Jurkat, Clone E6-1 (cell line): Measurements from ENCODE around the gene PSD4.

ENCODE experiments used
- DNase-seq: peaks from one replicate; pipeline ENCODE4 v3.0.0-alpha.2; 2011; ENCODE audit warnings: low read depth, low spot score
- H3K4me3 ChIP-seq: 2 replicates; pipeline ENCODE4 v1.5.1; 2011; ENCODE audit warnings: mild to moderate bottlenecking, low read length, control low read depth, moderate library complexity

PSD4 gene

DNA sequence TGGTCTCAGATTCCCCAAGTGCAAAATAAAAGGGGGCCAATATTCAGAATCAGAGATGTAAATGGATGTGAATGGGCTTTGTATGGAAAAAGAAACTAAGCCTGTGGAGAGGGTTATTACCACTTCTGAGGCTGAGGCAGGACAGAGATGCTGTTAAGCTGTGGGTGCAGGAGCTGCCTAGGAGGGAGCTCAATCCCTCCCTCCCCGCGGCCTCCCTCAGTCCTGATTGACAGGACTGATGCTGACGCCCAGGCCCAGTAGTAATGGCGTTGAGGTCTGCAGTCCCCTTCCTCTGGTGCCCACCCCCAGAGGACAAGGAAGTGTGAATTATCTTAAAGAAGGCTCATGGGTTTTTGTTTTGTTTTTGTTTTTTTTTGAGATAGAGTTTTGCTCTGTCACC lies 40.4 kb downstream of the PSD4 start:
- H3K4me3 ChIP-seq, result no peak overlapping the region
- peak; percentile 18 for DNase-seq

DNA sequence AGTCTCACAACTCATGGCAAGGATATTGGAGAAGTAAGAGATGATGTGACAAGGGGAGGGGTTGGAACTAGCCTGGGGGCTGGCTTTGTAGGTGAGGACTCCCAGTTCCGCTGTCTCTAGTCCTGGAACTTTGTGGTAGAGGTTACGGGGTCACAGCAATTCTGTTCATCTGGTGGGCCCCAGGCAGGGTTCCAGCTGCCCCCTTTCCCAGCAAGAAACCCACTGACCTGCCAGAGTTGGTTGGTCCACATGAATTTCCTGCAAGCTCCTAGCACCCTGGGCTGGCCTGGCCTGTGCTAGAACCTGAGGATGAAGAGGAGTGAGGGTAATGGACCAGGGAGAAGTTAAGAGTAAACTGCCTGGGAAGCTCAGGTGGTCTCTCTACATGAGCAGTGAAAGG lies 41.3 kb downstream of the PSD4 start:
- no peak overlapping the region for H3K4me3 ChIP-seq
- DNase-seq, result no peak

DNA sequence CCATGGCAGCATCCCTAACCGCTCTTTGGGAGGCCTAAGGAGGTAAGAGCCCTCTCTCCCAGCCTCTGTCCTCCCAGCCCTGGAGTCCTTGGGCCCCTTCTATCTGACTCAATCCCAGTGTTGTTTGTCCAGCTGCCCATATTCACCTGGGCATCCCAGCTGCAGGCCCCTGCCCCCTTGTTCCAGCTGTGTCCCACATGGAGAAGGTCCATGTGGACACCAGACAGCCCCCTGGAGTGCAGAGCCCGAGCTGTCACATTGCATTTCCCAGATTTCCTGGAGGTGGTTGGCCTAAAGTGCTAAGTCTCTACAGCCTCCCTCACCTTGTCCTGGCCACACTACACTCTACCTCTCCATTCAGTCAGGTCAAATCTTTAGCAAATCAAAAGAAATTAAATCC lies 42.5 kb downstream of the PSD4 start:
- DNase-seq, result no peak
- H3K4me3 ChIP-seq, result no peak overlapping the region

DNA sequence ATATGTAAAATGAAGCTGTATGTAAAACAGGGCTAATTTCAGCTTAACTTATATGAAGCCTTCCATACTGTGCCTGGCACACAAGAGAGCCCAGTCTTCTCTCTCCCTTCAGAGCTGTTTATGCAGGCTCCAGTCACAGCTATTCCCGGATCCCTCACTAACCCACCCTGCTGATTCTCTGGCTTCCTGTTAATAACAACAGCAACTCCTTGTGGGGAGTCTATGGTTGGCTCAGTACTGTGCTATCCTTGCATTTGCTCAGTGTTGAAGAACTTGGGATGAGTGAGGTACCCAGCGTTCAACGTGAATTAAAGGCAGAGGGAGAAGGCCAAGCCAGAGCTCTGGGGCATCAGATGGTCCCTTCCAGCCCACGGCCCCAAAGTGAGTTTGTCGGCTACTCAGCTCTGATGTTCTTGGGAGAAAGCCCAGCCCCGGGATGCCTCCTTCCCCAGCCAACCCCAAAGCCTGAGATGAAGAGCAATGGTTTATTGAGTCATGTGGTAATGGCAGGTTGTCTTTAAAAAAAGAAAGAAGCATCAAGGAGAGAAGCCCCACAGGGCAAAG lies 43.2 kb downstream of the PSD4 start:
- DNase-seq, result no peak
- no peak overlapping the region for H3K4me3 ChIP-seq

DNA sequence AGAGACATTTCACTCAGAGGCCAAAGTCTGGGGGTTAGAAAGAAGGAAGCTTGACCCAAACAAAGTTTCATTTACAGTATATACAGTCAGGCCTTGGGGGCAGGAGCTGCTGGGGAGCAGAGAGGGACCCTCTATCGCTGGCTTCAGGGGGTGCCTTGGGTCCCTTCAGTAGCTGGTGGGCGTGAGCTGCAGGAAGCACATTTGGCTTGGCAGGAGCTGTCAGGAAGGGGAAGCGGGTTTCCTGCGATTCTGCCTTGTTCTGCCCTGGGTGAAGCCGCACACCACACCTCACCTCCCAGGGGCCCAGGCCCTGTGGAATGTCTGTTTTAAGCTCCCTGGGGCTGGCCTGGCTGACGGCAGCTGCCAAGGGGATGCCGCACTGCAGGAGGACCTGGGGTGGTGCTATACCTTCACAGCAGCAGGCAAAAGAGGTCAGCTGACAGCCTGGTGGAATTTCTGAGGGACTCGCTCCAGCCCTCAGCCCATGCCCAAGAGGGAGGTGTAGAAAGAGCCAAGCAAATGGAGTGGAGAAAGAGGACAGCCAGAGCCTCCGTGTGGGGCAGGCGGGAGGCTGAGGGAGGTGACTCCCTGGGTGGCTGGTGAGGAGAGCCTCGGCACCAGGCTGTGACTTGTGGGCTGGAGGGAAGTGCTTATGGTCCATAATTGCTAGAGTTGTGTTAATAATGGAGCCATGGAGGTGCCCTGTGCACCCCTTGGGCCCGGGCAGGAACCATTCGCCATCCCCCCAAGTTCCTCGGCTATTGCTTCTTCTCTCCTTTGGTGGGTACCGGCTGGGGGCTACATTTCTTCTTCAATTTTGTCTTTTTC lies 43.9 kb downstream of the PSD4 start:
- DNase-seq, result peak; percentile 59
- H3K4me3 ChIP-seq, result no peak overlapping the region; the same call in 1 of the 2 replicates

DNA sequence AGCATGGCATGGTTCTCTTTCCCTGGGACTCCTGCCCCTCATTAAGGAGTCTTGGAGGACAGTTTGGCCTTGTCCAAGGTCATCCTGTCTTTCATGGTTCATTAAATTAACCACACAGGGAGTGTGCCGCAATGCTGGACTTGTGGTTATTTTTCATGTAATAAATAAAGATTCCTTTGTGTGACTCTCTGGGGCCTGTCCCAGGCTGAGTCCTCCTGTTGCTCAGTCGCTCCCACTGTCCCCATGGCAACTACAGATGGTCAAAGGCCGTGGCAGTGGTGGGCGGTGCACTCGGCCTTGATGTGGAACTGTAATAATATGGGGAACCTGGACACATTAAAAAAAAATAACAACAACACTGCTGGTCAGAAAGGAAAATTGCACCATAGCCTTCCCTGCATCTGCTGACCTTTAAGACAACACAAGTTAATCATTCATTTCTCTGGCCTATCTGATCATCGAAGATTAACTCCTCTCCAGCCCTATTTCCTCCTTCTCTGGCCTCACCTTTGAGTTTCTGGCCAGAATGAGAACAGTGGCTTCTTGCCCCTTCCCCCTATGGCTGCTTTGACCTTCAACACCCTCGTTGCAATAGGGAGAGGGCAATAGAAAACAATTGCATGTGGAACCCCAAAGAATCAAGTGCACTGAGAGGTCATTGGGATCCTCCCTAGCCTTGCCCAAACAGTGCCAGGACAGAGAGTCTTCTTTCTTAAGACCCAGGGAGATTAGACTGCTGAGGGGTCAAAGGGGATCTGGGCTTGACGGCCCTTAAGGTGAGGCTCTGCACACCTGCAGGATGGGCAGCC lies 44.7 kb downstream of the PSD4 start:
- H3K4me3 ChIP-seq, result no peak overlapping the region
- no peak for DNase-seq

DNA sequence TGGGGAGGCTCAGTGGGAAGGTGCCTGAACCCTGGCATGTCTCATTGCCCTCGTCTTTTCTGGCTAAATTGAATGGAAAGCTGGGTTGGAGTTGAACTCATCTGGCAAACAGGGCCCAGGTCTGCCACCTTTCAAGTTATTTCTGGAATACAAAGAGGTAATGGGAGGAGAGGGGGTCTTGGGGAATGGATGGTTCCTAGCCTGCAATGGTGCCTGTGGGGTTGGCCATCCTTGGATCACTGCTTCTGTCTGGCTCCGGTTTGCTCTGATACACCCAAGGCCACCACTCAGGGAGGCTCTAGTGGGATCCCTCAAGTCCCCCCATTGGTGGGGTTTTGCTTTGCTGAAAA lies 45.3 kb downstream of the PSD4 start:
- no peak overlapping the region for H3K4me3 ChIP-seq
- DNase-seq, result no peak

DNA sequence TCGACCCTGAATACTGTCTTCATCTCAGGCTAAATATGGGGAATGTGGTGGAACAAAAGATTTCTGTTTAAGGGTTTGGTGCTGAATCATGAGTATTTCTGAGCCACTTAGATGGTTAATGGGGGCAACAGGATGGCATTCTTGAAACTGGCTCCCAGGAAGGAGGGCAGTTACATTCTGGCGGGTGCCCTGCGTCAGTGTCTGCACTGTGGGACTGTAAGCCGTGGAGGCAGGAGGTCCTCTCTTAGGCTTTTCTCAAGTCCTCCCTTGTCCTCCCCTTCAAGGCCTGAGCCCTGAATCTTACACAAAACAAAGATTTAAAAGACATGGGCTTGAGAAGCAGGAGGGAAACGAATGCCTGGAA lies 45.7 kb downstream of the PSD4 start:
- DNase-seq, result no peak
- H3K4me3 ChIP-seq, result no peak overlapping the region

DNA sequence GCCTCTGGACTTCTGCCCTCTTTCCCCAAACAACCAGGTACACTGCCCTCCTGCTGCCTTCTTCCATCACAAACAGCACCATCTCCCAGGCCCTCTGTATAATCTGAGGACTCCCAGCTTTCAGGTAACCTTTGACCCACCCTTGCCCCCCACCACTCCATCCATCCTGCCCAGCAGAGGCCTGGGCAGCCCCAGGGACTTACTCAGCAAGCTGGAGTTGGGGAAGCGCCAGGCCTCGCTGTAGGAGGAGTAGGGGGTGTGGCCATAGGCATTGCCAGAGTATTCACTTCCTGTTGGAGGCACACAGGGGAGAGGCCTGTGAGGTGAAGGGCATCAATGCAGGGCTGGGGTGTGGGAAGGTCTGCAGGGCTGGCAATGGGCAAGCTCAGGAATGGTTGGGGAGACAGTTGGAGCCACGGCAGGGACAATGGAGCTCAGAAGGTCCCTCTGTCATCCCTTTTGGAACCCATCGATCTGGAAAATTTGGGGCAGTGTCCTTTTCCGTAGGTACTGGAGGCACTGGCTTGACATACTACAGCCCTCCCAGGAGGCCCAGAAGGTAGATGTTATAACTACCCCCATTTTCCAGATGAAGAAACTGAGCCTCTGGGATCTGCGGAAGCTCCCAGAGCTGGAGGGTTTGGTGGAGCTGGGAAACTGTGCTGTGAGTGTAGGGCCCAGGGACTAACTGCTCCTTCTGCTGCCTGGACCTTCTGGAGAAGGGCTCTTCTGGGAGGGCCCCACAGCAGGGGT lies 46.3 kb downstream of the PSD4 start:
- H3K4me3 ChIP-seq, result no peak overlapping the region
- no peak for DNase-seq

DNA sequence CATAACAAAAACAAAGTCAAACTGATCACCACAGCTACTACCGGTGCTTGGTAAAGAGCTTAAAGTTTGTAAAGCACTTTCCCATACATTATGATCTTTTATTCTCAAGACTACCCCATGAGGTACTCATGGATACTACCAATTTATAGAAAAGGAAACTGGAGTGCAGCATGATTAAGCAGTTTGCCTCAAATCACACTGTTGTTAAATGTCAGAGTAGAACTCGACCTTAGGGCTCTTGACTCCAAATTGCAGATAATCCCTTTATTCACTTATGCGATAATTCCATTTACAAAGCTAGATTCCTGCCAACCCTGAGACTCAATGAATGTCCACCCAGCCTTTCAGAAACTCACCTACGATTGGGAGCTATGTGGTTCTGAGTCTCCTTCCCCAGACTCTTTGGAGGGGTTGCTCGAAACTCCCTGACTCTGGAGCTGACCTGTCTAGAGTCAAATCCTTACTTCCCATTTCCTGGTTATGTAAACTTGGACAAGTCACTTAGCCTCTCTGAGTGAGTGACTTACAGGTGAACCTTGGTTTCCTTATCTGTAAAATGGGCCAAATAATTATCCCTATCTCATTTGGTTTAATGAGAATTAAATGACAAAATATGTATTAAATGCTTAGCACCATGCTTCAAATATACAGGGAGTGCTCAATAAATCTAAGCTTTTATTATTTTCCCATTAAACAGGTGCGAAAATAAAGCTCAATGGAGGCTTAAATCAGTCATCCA lies 47.4 kb downstream of the PSD4 start:
- H3K4me3 ChIP-seq, result no peak overlapping the region
- no peak for DNase-seq

DNA sequence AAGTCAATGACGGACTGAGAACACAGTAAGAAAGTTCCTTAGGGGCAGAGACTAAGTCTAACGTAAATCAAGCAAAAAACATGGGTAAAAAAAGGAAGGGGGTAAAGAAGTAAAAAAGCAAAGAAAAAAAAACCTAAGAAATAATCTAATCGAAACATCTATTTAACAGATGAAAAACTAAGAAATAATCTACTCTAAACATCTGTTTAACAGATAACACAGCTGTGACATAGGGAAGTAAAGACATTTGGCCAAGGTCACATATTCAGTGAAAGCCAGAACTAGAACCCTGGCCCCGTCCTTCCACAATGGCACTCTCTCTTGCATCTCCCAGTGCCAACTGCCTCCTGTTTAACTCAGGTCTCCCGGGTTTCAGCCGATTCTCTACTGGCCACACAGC lies 48.1 kb downstream of the PSD4 start:
- H3K4me3 ChIP-seq, result no peak overlapping the region
- DNase-seq, result no peak

DNA sequence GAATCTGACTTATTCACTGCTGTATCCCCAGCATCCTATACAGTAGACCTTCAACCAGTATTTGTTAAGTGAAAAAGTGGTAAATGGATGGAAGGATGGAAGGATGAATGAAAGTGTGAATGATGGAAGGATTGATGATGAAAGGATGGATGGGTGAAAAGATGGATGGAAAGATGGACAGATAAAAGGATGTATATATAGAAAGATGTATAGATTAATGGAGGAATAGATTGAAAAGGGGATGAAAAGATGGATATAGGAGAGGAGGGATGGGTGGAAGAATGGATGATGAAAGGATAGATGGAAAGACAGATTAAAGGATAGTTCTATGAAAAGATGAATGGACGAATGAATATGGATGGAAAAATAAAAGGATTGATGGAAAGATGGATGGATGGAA lies 50.0 kb downstream of the PSD4 start:
- H3K4me3 ChIP-seq, result no peak overlapping the region
- no peak for DNase-seq

DNA sequence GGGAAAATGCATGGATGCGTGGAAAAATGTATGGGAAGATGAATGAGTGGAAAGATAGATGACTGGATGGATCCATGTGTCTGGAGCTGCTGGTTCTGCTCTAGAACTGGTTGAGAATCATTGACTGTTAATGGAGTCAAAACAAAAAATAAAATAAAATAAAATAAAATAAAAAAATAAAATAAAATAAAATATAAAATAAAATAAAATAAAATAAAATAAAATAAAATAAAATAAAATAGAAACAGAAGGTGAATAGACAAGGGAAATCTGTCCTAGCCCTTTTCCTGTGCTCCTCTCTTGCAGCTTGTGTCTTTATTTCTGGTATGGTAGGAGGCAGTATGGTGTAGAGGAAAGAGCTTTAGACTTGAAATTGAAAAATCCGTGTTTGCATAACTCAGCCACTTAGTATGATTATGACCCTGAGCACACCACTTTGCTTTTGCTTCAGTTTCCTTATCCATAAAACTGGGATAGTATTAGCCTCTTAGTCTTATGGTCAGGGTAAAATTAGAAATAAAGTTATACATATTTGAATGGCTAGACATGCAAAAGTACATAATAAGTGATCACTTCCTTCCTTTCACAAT lies 51.0 kb downstream of the PSD4 start:
- DNase-seq, result no peak
- no peak overlapping the region for H3K4me3 ChIP-seq

DNA sequence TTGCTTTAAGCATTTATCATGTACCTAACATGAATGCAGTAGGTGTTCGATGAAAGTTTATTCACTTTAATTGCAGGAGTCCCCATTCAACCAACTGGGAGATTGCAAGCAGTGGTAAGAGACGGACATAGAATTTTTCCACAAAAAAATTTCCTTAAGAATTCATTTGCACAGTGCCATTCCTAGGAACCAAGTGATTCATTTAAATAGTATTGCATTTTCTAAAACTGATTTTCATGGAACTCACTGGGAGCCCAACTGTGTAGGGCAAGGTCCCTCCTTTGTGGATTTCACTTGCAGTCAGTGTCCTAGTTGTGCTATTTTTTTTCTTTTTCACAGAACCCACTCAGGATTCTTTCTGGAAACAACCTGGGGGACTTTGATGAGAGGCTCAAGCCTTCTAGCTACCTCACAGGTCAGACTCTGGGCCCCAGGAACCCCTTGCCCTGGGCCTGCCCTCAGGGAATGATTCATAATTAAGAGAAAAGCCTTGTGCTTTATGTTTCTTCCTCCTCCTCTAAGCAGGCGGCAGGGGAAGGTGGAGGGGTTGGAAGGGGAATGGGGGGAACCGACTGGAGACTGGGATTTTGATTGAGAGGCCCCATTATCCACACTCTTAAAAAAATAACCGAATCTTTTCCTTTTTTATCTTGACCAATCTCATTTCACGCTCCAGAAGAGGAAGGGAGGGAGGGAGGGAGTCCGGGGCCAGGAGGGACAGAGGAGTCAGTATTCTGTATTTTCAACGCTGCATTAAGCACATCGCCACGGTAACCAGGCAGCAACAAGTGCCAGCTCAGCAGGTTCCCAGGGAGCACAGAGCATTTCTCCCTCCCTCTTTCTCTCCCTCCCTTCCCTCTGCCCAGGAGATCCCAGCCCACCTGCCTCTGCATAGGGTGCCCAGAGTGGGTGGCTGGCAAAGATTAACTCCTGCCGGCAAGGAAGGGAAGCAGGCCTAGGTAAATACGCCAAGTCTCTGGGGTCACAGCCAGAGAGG lies 51.8 kb downstream of the PSD4 start:
- no peak overlapping the region for H3K4me3 ChIP-seq
- DNase-seq, result no peak

DNA sequence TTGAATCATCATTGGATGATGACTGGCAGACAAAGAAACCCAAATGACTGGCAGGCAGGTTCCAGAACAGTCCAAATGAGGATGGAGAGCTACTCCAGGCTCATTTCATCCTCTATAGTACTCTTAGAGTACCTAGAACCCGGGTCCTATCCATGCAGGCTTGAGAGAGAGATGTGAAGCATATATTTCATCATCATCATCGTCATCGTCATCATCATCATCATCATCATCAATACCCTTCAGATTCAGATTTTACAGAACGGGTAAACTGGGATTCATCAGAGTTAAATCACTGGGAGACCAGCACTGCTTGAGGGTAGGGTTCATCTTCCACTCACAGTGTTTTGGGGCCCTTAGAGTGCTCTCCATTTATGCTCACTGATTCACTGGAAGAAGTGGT lies 52.7 kb downstream of the PSD4 start:
- DNase-seq, result no peak
- H3K4me3 ChIP-seq, result no peak overlapping the region

DNA sequence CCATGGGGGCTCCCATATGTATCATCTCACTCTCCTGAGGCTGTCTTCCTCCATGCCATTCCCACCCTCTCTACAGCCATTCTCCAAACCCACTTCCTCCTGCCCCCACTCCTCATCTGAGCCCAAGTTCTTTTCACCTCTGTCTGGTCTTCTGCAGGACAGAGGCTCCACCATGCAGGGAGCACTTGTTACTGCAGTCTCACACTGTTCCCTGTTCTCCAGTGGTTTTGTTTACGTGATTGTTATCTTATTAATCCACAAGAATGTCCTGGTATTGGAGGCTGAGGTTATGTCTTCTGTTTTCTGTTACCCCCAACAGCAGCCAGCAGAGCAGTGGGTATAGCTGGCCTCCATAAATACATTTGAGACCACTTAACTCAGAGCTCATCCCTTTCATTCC lies 53.5 kb downstream of the PSD4 start:
- DNase-seq, result no peak
- H3K4me3 ChIP-seq, result no peak overlapping the region

DNA sequence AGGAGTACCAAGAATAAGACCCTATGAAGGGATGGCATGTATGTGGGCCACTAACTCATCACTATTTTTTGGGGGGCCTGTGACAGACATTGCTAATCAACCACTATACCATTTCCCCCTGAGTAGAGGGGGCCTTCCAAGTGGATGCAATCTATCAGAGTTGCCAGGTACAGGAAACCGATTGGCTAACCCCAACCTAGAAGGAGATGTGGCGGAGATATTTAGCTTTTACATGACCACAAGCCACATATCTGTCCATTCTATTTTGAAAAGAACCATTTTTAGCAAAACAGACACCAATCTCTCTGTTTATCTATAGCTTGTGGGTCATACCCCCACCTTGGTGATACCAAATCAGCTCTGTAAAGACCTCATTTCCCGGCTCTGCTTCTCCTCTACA lies 53.9 kb downstream of the PSD4 start:
- no peak overlapping the region for H3K4me3 ChIP-seq
- no peak for DNase-seq

DNA sequence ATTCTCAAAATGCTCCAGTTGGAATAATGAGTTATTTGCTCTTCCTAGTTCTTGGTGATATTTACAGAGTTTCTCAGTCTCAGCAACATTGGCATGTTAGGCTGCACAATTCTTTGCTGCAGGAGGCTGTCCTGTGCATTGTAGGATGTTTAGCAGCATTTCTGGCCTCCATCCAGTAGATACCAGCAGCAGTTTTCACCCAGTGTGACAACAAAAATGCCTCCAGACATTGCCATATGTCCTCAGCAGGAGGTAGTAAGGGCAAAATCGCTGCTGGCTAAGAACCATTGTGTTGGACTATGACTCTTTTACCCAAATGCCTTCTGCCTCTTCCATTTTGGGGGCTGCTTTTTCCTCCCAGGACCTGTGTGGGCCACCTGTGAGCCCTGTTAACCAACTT lies 54.6 kb downstream of the PSD4 start:
- DNase-seq, result no peak
- no peak overlapping the region for H3K4me3 ChIP-seq
